Measurements from ENCODE around the gene CDK5RAP2.

CDK5RAP2 gene

DNA sequence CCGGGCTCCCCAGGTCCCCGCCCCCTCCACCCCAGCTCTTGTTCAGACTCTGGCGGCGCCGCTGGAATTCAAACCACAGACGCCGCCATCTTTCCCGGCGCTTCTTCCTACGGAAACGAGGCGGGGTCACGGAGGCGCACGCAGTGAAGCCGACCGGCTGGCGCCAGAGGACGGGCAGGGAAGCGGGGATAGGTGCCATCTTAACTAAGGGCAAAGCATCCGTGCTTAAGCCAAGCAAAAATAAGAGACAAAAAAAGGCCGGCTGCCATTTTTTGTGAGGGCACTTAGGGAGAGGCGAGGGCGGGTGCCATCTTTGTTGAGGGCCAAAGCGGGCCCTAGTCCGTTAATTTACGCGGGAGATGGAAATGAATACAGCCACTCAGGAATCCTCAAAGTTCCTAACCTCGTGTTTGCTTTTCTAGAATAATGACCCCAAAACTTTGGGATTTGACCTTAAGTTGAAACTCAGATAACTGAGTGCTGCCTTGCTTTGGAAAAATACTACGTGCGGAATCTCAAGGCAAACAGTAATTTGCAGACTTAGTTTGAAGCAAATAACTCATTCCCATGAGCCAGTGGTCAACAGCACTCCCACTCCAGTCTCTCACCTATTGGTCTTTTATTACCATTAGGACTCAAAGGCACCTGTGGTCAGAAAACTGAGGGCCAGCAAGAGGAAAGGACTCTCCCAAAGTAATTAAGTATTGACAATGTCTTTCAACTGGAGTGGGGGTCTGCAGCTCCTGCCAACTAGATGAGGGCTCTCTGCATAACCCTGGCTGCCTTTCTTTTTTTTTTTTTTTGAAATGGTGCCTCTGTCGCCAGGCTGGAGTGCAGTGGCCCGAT, at the start of gene CDK5RAP2 (continued):
- TF ChIP-seq, protein P1, sequence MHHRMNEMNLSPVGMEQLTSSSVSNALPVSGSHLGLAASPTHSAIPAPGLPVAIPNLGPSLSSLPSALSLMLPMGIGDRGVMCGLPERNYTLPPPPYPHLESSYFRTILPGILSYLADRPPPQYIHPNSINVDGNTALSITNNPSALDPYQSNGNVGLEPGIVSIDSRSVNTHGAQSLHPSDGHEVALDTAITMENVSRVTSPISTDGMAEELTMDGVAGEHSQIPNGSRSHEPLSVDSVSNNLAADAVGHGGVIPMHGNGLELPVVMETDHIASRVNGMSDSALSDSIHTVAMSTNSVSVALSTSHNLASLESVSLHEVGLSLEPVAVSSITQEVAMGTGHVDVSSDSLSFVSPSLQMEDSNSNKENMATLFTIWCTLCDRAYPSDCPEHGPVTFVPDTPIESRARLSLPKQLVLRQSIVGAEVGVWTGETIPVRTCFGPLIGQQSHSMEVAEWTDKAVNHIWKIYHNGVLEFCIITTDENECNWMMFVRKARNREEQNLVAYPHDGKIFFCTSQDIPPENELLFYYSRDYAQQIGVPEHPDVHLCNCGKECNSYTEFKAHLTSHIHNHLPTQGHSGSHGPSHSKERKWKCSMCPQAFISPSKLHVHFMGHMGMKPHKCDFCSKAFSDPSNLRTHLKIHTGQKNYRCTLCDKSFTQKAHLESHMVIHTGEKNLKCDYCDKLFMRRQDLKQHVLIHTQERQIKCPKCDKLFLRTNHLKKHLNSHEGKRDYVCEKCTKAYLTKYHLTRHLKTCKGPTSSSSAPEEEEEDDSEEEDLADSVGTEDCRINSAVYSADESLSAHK (tag by site-specific recombination; IDR thresholded peaks at IDR 0.05), result no peak
- TF ChIP-seq ZNF785 (tag by site-specific recombination; IDR thresholded peaks at IDR 0.05) (no peak), ZNF302 (tag by site-specific recombination; IDR thresholded peaks at IDR 0.05; ENCODE audit: low read depth) (no peak), TRIM28 (IDR thresholded peaks at IDR 0.05; ENCODE audit: borderline replicate concordance, low read length) (no peak), ZNF670 (tag by site-specific recombination; IDR thresholded peaks at IDR 0.05; ENCODE audit: low read depth) (no peak), MZF1 (tag by site-specific recombination; IDR thresholded peaks at IDR 0.05; ENCODE audit: borderline replicate concordance) (no peak), ZNF121 (tag by site-specific recombination; IDR thresholded peaks at IDR 0.05) (no peak), ZNF140 (tag by site-specific recombination; IDR thresholded peaks at IDR 0.05) (no peak), ZNF266 (tag by site-specific recombination; IDR thresholded peaks at IDR 0.05; ENCODE audit: low read depth) (no peak), ZSCAN16 (tag by site-specific recombination; IDR thresholded peaks at IDR 0.05) (no peak), OVOL3 (tag by site-specific recombination; IDR thresholded peaks at IDR 0.05) (peak; percentile 82; the same call in 1 of the 2 replicates), ZNF221 (tag by site-specific recombination; IDR thresholded peaks at IDR 0.05; ENCODE audit: borderline replicate concordance) (no peak), ZXDB (tag by site-specific recombination; IDR thresholded peaks at IDR 0.05) (peak; percentile 91), ZSCAN23 (tag by site-specific recombination; IDR thresholded peaks at IDR 0.05) (no peak), PRDM1 (tag by site-specific recombination; IDR thresholded peaks at IDR 0.05) (no peak), YY1 (tag by site-specific recombination; IDR thresholded peaks at IDR 0.05) (peak; percentile 99), ZNF2 (tag by site-specific recombination; IDR thresholded peaks at IDR 0.05) (no peak), ZNF621 (tag by site-specific recombination; IDR thresholded peaks at IDR 0.05) (no peak), KLF9 (tag by site-specific recombination; IDR thresholded peaks at IDR 0.05; ENCODE audit: low read depth) (peak; percentile 7; the same call in 1 of the 2 replicates), ZBTB7A (tag by site-specific recombination; IDR thresholded peaks at IDR 0.05; ENCODE audit: low read depth) (no peak), SP3 (tag by site-specific recombination; IDR thresholded peaks at IDR 0.05) (peak; percentile 90), ZNF335 (tag by site-specific recombination; conservative IDR thresholded peaks at IDR 0.05) (peak; percentile 92), ZEB2 (tag by site-specific recombination; IDR thresholded peaks at IDR 0.05) (peak; percentile 73; the same call in 1 of the 2 replicates)
- TF ChIP-seq, protein P2, sequence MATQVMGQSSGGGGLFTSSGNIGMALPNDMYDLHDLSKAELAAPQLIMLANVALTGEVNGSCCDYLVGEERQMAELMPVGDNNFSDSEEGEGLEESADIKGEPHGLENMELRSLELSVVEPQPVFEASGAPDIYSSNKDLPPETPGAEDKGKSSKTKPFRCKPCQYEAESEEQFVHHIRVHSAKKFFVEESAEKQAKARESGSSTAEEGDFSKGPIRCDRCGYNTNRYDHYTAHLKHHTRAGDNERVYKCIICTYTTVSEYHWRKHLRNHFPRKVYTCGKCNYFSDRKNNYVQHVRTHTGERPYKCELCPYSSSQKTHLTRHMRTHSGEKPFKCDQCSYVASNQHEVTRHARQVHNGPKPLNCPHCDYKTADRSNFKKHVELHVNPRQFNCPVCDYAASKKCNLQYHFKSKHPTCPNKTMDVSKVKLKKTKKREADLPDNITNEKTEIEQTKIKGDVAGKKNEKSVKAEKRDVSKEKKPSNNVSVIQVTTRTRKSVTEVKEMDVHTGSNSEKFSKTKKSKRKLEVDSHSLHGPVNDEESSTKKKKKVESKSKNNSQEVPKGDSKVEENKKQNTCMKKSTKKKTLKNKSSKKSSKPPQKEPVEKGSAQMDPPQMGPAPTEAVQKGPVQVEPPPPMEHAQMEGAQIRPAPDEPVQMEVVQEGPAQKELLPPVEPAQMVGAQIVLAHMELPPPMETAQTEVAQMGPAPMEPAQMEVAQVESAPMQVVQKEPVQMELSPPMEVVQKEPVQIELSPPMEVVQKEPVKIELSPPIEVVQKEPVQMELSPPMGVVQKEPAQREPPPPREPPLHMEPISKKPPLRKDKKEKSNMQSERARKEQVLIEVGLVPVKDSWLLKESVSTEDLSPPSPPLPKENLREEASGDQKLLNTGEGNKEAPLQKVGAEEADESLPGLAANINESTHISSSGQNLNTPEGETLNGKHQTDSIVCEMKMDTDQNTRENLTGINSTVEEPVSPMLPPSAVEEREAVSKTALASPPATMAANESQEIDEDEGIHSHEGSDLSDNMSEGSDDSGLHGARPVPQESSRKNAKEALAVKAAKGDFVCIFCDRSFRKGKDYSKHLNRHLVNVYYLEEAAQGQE (tag by site-specific recombination; IDR thresholded peaks at IDR 0.05), result no peak
- TF ChIP-seq, protein P3, sequence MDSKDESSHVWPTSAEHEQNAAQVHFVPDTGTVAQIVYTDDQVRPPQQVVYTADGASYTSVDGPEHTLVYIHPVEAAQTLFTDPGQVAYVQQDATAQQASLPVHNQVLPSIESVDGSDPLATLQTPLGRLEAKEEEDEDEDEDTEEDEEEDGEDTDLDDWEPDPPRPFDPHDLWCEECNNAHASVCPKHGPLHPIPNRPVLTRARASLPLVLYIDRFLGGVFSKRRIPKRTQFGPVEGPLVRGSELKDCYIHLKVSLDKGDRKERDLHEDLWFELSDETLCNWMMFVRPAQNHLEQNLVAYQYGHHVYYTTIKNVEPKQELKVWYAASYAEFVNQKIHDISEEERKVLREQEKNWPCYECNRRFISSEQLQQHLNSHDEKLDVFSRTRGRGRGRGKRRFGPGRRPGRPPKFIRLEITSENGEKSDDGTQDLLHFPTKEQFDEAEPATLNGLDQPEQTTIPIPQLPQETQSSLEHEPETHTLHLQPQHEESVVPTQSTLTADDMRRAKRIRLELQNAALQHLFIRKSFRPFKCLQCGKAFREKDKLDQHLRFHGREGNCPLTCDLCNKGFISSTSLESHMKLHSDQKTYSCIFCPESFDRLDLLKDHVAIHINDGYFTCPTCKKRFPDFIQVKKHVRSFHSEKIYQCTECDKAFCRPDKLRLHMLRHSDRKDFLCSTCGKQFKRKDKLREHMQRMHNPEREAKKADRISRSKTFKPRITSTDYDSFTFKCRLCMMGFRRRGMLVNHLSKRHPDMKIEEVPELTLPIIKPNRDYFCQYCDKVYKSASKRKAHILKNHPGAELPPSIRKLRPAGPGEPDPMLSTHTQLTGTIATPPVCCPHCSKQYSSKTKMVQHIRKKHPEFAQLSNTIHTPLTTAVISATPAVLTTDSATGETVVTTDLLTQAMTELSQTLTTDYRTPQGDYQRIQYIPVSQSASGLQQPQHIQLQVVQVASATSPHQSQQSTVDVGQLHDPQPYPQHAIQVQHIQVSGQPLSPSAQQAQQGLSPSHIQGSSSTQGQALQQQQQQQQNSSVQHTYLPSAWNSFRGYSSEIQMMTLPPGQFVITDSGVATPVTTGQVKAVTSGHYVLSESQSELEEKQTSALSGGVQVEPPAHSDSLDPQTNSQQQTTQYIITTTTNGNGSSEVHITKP (tag by site-specific recombination; IDR thresholded peaks at IDR 0.05), result no peak
- TF ChIP-seq, protein P4, sequence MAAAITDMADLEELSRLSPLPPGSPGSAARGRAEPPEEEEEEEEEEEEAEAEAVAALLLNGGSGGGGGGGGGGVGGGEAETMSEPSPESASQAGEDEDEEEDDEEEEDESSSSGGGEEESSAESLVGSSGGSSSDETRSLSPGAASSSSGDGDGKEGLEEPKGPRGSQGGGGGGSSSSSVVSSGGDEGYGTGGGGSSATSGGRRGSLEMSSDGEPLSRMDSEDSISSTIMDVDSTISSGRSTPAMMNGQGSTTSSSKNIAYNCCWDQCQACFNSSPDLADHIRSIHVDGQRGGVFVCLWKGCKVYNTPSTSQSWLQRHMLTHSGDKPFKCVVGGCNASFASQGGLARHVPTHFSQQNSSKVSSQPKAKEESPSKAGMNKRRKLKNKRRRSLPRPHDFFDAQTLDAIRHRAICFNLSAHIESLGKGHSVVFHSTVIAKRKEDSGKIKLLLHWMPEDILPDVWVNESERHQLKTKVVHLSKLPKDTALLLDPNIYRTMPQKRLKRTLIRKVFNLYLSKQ (tag by site-specific recombination; IDR thresholded peaks at IDR 0.05; ENCODE audit: borderline replicate concordance), result no peak
- TF ChIP-seq, protein P5, sequence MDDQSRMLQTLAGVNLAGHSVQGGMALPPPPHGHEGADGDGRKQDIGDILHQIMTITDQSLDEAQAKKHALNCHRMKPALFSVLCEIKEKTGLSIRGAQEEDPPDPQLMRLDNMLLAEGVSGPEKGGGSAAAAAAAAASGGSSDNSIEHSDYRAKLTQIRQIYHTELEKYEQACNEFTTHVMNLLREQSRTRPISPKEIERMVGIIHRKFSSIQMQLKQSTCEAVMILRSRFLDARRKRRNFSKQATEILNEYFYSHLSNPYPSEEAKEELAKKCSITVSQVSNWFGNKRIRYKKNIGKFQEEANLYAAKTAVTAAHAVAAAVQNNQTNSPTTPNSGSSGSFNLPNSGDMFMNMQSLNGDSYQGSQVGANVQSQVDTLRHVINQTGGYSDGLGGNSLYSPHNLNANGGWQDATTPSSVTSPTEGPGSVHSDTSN (CRISPR knock-in tag; IDR thresholded peaks at IDR 0.05), result no peak
